Activated T-cell treated with anti-CD3 and anti-CD28 coated beads, Interleukin-2, amount 50 U/mL, for 1 hour (primary cell): ENCODE results near the gene CIAO2A.
"Not testable (repeated sequence)": the region's sequence is repeated elsewhere in the genome, so short reads cannot be mapped to it uniquely, and the experiment has no call there.

Experiments
- DNase-seq: peaks from one replicate; pipeline ENCODE4 v3.0.0-alpha.2; 2020

Gene CIAO2A, protein sequence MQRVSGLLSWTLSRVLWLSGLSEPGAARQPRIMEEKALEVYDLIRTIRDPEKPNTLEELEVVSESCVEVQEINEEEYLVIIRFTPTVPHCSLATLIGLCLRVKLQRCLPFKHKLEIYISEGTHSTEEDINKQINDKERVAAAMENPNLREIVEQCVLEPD

GRCh38 chr15:64093627-64094417 lies at the start of gene CIAO2A:
TSS of gene CIAO2A (minus strand) at chr15:64093838. CDS start at chr15:64093768, 70 bp downstream.
- DNase-seq, result peak; percentile 83

GRCh38 chr15:64143276-64143675 lies 49.6 kb upstream of the CIAO2A start:
- DNase-seq, result no peak

DNA sequence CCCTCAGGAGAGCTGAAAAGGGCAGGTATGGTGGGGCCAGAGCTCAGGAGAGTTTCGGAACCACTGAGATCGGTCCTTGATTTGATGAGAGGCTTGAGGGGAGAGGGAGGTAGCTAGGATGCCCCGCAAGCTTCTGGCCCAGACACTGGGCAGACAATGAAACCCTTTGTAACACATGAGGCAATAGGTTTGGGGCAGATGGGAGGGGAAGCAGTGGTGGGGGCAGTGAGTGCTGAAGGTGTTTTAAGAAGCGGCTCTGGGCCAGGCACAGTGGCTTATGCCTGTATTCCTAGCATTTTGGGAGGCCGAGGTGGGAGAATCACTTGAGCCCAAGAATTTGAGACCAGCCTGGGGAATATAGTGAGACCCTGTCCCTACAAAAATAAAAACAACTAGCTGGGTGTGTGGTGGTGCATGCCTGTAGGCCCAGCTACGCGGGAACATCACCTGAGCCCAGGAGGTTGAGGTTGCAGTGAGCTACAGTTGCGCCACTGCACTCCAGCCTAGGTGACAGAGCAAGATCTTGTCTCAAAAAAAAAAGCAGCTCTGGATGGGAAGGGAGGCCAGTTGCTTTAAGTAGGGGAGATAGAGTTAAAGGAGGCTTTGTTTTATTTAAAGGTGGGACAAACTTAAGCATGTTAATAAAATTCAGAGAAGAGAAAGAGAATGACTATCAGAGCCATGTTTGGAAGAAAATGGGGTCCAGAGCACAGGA lies 48.3 kb upstream of the CIAO2A start:
- no peak for DNase-seq

DNA sequence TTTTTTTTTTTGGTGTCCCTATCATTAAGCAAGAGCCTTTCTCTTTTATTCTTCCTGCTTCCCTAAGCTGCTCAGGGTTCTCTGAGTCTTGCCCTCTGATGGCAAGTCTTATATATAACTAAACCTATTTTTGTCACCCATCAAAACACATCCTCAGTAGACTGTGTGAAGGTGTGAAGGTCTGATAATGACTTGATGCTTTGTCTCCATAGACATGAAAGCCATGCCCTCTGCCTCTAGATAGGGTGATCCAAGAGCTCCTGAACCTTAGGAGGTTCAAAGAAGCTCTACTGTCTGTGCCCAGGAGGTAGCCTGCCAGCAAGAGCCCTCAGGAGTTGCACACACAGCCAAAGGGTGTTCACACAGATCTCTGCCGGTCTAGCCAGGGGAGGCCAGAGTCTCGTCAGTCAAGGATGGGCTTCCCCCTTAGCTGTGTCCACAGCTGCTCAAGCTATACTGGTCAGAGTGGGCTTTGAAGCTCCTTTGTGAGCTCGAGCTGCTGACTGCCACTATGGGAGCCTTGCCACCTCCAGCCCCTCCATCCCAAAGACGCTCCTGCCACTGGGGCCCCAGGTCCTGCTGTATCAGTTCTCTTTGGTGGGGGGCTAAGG lies 44.8 kb upstream of the CIAO2A start:
- no peak for DNase-seq

DNA sequence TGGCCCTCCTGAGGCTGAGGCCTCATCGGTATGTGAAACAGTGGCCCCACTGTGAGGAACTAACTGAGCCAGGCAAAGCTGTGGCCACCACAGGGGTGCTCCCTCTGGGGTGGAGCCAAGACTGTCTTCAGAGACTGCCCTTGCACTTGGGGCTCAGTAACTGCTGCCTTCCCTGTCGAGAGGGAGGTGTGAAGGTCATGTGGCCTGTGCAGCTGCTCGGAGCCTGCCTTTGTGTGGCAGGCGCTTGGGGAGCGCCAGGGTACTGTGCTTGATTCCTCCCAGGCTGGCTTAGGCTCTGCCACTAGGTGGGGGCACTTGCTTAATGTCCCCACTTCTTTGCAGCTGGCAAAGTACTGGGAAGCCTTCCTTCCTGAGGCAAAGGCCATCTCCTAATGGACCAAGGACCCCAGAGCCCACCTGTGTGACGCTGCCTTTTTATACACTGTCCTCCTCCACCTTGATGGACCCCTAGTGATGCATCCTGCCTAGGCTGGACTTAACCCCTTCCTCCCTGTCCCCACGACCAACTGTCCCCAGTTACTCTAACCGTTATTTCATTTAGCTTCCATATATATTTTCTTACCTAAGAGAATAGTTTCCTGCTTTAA lies 43.7 kb upstream of the CIAO2A start:
- no peak for DNase-seq

DNA sequence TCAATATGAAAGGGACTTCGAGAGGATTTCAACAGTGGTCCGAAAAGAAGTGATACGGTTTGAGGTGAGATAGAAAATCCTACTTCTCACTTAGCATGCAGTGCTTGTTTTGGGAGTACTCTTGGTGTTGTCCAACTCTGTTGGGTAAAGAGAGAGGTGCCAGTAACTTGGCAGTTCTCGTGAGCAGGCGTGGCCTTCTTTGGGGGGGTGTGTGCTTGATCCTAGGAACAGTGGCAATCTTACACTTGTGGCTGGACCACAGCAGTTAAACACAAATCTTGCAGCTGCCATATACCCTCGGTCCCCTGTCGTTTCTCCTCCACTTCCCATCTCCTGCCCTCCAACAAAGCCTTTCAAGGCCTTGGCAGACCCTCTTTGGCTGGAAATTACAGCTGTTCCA lies 42.7 kb upstream of the CIAO2A start:
- DNase-seq, result no peak

DNA sequence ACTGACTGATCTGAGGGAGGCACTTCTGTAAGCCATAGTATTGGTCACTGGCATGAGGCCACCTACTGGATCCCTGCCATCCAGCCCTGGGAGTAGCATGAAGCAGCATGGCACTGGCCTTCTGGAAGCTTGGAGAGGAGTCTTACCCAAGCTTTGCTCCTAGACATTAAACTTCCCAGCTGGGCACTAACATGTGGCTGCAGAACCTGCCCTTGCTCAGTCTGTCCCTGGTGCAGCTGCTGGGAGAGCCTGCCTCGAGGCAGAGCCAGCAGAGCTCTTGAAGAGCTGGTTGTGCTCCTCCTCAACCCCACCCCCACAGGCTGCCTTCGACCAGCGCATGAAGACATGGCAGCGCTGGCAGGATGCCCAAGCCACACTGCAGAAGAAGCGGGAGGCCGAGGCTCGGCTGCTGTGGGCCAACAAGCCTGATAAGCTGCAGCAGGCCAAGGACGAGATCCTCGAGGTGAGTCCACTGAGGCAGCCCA lies 40.7 kb upstream of the CIAO2A start:
- DNase-seq, result no peak

DNA sequence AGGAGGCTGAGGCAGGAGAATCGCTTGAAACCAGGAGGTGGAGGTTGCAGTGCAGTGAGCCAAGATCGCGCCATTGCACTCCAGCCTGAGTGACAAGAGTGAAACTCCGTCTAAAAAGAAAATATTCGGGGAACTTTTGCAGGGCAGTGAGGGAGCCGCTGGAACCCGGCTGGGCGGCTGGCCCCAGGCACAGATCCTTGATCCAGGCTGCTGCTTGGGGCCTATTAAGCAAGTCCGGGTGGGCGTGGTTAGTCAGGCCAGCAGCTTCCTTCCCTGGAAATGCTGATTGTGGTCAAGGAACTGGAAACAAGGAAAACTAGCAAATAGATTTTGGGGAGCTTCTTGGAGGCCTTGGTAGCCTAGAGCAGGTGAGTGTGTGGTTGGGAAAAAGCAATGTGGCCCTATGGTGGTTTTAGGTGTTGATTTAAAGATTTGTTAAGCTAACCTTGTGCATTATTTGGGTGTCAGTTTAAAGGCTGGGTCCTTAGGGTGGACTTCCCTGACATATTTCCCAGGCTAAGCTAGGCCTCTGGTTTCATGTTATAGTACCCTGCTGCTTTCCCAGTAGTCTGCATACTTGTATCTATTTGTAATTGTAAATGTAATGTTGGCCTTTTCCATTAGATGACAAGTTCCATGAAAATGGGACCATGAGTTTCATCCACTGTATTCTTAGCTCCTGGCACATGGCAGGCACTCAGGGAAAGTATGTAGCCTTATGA lies 40.1 kb upstream of the CIAO2A start:
- no peak for DNase-seq

DNA sequence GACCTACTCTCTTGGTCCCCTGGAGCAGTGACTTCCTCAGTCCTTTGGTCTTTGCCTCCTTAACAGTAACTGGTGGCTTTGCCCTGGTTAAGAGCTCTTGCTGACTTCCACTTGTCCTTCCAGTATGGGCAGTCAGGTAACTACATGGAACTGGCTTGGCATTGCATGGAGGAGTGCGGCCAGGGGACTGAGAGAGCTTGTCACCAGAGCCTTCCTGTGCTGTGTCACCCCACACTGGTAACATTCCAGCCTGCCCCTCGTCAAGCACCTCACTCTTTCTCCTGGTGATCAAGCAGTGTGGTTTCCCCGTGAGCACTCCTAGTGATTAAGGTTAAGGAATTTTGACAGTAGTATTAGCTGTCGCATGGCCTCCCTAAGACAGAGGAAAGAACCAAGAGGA lies 38.6 kb upstream of the CIAO2A start:
- no peak for DNase-seq

DNA sequence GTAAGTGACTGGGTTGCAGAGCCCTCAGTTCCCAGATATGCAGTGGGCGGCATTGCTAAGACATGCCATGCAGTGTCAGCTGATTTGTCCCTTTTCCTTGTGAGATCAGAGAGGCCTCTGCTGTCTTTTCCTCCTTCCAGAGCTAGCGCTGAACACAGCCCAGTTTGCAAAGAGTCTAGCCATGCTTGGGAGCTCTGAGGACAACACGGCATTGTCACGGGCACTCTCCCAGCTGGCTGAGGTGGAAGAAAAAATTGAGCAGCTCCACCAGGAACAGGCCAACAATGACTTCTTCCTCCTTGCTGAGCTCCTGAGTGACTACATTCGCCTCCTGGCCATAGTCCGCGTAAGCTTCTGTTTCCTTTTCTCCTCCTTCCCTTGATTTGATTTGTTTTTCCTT lies 37.9 kb upstream of the CIAO2A start:
- DNase-seq, result no peak

DNA sequence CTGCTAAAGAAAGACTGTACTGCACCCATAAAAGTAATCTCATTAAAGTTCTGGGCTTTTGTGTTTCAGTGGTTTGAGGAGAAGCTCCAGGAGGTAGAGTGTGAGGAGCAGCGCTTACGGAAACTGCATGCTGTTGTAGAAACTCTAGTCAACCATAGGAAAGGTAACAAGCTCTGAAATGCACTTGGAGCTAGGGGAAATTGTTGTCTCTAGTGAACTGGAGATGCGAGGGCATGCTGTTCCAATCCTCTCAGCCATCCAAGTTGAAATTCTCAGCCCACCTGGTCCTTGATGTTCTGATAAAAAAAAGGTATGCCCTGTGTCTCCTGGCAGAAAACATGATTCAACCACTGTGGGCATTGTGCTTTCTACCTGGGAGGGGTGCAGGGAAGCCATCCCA lies 36.5 kb upstream of the CIAO2A start:
- no peak for DNase-seq

DNA sequence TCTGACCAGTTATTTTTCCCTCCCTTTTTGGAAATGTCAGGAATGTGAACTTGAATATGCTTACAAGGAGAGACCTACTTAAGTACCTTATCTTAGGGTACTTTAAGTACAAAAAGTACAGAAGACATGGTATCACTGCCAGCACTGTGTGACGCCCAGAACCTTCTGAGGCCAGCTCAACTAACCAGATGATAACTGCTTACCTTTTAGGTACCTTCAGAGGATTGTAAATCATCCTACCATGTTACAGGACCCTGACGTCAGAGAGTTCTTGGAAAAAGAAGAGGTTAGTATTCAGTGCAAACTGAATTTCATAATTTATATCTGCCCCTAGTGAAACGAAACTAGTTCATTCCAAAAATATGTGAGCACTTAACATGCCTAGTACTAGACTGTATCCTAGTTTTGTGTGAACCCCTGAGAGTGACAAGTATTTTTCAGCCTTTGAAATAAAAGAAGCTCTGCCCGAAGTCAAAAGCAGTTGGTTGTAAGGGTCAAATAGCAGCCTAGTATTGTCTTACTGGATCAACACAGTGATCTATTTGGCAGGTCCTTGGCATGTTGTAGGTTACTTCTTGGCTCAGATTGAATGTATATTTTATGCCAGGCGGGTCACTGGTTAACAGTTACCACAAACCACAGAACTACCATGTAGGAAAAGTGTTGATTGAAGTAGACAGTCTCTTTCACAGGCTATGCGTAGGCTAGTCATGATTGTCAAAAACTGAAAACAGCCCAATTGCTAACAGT lies 34.1 kb upstream of the CIAO2A start:
- DNase-seq, result no peak

DNA sequence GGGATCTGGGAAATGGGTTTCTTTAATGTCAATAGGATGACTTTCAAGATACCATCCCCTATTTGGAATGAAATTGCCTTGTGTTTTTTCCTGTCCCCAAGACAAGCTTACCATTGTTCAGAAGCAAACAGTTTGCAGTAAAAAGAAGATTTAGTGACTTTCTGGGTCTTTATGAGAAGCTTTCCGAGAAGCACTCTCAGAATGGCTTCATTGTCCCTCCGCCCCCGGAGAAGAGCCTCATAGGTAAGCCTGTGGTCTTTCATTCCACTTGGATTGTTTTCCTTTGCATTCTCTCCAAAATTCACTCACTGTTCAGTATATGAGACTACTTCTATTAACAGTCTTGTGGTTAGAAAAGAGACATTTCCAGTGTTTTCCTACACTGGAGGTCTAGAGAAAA lies 32.3 kb upstream of the CIAO2A start:
- no peak for DNase-seq

GRCh38 chr15:64122936-64123351 lies 29.3 kb upstream of the CIAO2A start:
- DNase-seq, result no peak

DNA sequence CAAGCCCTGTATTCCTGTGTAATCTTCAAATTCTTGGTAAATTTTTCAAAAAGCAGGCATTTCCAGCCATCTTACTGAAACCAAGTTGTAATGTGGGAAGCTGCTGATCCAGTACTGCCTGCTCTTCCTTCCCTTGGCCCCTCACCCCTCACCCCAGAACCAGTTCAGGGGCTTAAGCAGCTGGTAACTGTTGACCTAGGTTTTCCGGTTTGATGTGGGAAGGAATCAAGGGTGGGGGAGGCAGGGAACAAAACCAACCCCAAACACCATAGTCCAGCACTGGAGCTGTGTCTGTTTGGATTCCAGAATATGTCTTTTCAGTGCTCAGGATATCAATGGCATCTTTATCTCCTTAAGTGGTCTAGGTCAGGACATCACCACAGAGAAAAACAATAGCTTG lies 28.8 kb upstream of the CIAO2A start:
- DNase-seq, result no peak

GRCh38 chr15:64121614-64122013 lies 28.0 kb upstream of the CIAO2A start:
- DNase-seq, result no peak

GRCh38 chr15:64120322-64120721 lies 26.7 kb upstream of the CIAO2A start:
- DNase-seq, result not testable (repeated sequence)

DNA sequence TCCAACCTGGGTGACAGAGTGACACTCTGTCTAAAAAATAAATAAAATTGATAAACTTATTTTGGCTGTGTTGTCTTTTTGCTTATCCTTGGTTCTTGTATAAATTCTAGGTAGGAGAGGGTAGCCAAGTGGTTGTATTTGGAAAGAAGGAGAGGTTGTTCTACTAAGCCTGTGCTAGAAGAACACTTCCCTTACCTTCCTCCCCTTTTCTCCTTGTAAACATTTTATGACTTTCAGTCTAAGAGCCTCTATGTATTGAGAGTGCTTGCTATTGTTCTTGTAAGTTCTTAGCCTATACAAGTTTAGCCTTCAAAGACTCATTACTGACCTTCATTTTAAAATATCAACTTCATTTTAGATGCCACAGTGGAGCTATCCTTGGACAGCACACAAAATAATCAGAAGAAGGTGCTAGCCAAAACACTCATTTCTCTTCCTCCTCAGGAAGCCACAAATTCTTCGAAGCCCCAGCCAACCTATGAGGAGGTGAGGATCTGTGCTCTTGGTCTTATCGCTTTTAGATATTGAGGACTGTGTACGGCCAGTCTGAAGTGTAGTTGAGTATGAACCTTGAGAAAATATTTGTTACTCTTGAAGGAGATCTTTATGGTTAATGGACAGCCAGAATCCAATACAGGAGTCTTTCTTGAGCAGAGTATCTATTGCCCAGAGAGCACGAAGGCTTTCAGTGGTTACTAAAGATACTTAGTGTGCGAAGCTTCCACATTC lies 24.3 kb upstream of the CIAO2A start:
- DNase-seq, result no peak

- no peak for DNase-seq
Observed at GRCh38 chr15:64112904-64113303, 19.3 kb upstream of the CIAO2A start.

- DNase-seq, result no peak
Observed at GRCh38 chr15:64112073-64112772, 18.6 kb upstream of the CIAO2A start.
